GM21423 (cell line): ENCODE results near the gene NDUFB7.

Experiments used
- ATAC-seq: cut with Tn5 transposase; IDR thresholded peaks from one replicate; pipeline ENCODE4 v1.9.1; 2021; ENCODE audit warnings: mild to moderate bottlenecking, moderate library complexity; ENCODE audit not compliant: unreplicated experiment

Gene NDUFB7

DNA sequence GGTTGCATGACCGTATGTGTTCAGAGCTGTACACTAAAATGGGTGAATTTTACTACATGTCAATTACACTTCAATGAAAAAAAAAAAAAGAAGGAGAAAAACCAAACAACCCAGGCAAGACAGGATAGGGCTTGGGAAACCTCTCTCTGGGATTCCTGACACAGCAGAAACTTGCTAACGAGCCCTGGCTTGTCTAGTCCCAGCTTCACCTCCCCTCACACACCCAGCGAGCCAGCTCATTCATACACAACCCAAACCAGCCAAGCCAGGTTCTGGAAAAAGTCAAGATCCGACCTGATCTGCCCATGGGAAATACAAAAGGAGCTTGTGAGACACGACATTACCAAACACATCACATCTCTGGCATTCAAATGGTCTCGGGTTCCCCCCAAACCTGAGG, 46.1 kb downstream of the NDUFB7 start:
- ATAC-seq: no peak

- no peak for ATAC-seq
These were observed 51.3 kb downstream of the NDUFB7 start for GRCh38 chr19:14520543-14520942.

DNA sequence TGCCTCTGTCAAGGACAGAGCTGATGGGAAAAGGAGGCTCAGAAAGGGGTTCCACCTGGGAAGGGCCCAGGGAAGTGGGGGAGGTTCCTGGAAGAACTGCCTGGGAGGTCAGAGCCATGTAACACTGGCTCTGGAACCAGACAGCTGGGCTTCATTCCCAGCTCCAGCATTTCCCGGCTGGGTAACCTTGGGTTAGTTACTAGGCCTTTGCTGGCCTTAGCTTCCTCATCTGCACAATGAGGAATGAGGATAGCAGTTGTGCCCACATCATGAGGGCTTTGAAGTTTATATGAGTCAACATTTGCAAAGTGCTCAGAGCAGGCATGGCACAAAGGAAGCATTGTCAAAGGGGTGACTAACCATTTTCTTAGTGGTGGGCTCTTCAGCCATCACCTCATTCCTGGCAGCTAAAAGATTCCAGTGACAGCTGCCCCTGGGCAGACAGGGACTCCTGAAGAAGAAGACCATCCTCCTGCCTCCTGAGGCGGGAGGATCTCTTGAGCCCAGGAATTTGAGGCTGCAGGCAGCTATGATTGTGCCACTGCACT, 51.9 kb downstream of the NDUFB7 start:
- no peak for ATAC-seq

DNA sequence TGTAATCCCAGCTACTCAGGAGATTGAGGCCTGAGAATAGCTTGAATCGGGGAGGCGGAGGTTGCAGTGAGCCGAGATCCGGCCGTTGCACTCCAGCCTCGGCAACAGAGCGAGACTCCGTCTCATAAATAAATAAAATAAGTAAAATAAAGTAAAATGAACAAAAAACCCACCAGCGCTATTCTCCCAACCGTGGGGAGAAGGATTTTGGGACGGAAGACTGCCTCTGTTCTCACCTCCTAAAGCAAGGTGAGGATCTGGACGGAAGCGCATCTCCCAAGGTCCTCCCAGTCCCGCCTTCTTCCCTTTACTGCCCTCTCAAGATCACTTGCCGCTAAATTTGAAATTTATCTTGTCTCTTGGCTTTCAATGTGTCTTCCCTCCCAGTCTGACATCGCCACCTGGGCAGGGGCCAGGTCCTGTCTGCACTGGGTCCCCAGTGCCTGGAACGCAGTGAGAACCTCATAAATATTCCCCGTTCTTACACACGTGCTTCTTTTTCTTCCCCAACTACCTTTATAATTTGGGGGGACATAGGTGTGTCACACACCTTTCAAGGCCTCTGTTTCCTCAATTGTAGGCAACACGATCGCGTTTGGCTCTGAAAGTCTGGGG, 52.5 kb downstream of the NDUFB7 start:
- no peak for ATAC-seq

DNA sequence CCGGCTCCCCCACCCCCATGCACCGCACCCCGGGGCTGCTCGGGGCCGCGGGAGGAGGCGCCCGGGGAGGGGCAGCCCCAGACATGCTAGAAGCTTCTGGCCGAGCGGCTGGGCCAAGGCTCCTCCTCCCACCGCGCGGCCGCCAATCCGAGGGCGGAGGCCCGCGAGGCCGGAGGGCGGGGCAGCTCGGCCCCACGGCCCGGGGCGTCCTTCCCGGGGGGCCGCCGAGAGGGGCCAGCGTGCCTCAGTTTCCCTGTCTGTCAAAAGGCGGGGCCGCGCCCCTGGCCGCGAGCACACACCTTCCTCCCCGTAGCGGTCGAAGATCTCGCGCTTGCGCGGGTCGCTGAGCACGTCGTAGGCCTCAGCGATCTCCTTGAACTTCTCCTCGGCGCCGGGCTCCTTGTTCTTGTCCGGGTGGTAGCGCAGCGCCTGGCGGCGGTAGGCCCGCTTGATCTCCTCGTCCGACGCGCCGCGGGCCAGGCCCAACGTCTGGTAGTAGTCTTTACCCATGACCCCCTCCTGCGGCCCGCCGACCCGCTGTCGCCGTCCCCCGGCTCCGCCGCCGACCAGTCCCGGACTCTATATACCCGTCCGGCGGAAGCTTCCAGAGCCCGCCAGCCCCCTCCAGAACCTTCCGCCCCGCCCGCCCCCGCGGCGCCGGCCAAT, 53.9 kb downstream of the NDUFB7 start, which contains the start of gene DNAJB1:
DNAJB1 (minus strand) TSS at position 558 of the 666 bp plus-strand sequence; CDS start at position 510, 48 bp downstream.
- peak; percentile 61 for ATAC-seq

DNA sequence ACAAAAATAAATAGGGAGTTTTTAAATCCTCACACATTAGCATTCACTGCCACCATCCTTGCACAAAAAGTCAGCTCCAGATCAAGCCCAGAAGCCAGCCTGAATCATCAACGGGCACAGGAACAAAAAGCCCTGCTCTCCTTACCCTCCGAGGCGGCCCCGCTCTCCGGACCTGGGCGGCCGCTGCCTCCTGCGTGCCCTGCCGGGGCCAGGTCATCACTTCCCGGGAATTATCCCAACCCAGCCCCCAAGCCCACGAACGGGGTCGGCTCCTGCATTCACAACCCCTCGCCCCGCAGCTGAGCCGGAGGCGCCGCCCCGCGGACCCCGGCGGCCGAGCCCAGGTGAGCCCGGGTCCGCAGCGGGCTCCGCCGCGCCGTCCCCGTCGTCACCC, 54.4 kb downstream of the NDUFB7 start:
- ATAC-seq: no peak

- no peak for ATAC-seq
These were observed 55.0 kb downstream of the NDUFB7 start for GRCh38 chr19:14516746-14517438.
